HepG2 (cell line): Measurements from ENCODE around the gene RCAN2.

Experiments used
- CEBPB ChIP-seq: IDR thresholded peaks from 2 replicates; pipeline ENCODE4 v1.6.1; 2011; ENCODE audit warnings: low read depth, low read length, improper control_type of control experiment, borderline replicate concordance
- SNRNP70 ChIP-seq: fragments of 200-400 bp; formaldehyde crosslinking; IDR thresholded peaks from 2 replicates; pipeline ENCODE4 v1.6.1; 2017; ENCODE audit warnings: mild to moderate bottlenecking, low read depth, low read length, moderate library complexity
- ZFP1 ChIP-seq: IDR thresholded peaks from 2 replicates; pipeline ENCODE4 v1.6.1; 2016

- TF ChIP-seq ZFP1 (CRISPR knock-in tag) (no peak), CEBPB (no peak), SNRNP70 (no peak)
Observed at GRCh38 chr6:46233129-46233528, 258.1 kb downstream of the RCAN2 start.
